ENCODE data around the gene ZNF516. TPM values are rescaled to one million over a fixed set of nuclear protein-coding genes. Genes with fewer than 3 reads are reported as not detected.

Gene ZNF516
- total RNA-seq, 1 experiment from 2014 or later = 25.5 TPM

DNA sequence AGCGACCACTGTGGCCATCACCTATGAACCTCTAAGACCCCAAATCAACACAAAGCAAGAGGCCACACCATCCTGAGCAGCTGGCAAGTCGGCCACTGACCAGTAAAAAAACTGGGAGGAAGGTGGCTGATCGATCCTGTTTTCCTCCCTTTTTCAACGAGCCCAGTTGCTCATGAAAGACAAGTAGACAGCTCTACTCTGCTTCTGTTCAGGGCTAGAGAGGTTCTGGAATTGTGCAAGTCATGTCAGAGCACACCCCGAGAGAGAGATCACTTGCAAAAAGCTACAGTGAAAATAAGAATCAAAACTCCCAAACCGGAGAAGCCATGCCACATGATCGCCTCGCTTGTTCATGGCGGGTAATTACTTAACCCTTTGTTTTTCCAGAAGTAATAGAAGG, 34.6 kb downstream of the ZNF516 start:
- Histone ChIP-seq H3K4me1 (no peaks in the 10 kb centered on the region), H3K27me3 (replicated peaks; ENCODE audit: control insufficient read depth, insufficient read depth, low read length) (no peaks in the 10 kb centered on the region), H3K4me3 (ENCODE audit: low read depth, low read length) (no peak overlapping the region), H3K9me3 (no peaks in the 10 kb centered on the region), H3K36me3 (ENCODE audit: control insufficient read depth, insufficient read depth, low read length) (no peaks in the 10 kb centered on the region)
- Mint-ChIP-seq H3K4me1 (ENCODE audit: low read depth, unreplicated experiment) (no peaks in the 10 kb centered on the region), H3K4me3 (ENCODE audit: unreplicated experiment) (no peak overlapping the region), H3K9me3 (ENCODE audit: unreplicated experiment) (no peaks in the 10 kb centered on the region), H3K36me3 (ENCODE audit: insufficient read depth, unreplicated experiment) (no peaks in the 10 kb centered on the region), H3K27me3 (ENCODE audit: insufficient read depth, unreplicated experiment) (no peaks in the 10 kb centered on the region), H3K27ac (ENCODE audit: unreplicated experiment) (no peak overlapping the region)
- TF ChIP-seq, protein P1, sequence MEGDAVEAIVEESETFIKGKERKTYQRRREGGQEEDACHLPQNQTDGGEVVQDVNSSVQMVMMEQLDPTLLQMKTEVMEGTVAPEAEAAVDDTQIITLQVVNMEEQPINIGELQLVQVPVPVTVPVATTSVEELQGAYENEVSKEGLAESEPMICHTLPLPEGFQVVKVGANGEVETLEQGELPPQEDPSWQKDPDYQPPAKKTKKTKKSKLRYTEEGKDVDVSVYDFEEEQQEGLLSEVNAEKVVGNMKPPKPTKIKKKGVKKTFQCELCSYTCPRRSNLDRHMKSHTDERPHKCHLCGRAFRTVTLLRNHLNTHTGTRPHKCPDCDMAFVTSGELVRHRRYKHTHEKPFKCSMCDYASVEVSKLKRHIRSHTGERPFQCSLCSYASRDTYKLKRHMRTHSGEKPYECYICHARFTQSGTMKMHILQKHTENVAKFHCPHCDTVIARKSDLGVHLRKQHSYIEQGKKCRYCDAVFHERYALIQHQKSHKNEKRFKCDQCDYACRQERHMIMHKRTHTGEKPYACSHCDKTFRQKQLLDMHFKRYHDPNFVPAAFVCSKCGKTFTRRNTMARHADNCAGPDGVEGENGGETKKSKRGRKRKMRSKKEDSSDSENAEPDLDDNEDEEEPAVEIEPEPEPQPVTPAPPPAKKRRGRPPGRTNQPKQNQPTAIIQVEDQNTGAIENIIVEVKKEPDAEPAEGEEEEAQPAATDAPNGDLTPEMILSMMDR (IDR thresholded peaks at IDR 0.05; ENCODE audit: insufficient read depth in 1 of 2, low read depth in 1 of 2, low read length in 1 of 2, severe bottlenecking in 1 of 2, unreplicated experiment in 1 of 2) = no peak
- DNase-seq = no peak
- ChIA-PET POLR2A (no interaction called here), CTCF (no interaction called here)
- intact Hi-C loops (cut with micrococcal nuclease; ENCODE audit: unreplicated experiment) = no loop called here
- no TSS peak for BruUV-seq (replicated peaks)

- H3K4me1 Mint-ChIP-seq (ENCODE audit: low read depth, unreplicated experiment) = no peaks in the 10 kb centered on the region
- H3K9me3 Mint-ChIP-seq (ENCODE audit: unreplicated experiment) = no peaks in the 10 kb centered on the region
- no peaks in the 10 kb centered on the region for H3K36me3 Mint-ChIP-seq (ENCODE audit: insufficient read depth, unreplicated experiment)
- H3K27ac Mint-ChIP-seq (ENCODE audit: unreplicated experiment) = no peak overlapping the region
- H3K4me3 Mint-ChIP-seq (ENCODE audit: unreplicated experiment) = no peak overlapping the region
- no peaks in the 10 kb centered on the region for H3K36me3 ChIP-seq (ENCODE audit: control insufficient read depth, insufficient read depth, low read length)
- POLR2A ChIA-PET = no interaction called here
- TF ChIP-seq, protein P1 (IDR thresholded peaks at IDR 0.05; ENCODE audit: insufficient read depth in 1 of 2, low read depth in 1 of 2, low read length in 1 of 2, severe bottlenecking in 1 of 2, unreplicated experiment in 1 of 2) = no peak
- DNase-seq = no peak
- no peaks in the 10 kb centered on the region for H3K27me3 Mint-ChIP-seq (ENCODE audit: insufficient read depth, unreplicated experiment)
- CTCF ChIA-PET = no interaction called here
- BruUV-seq (replicated peaks) = no TSS peak
- H3K4me1 ChIP-seq = no peaks in the 10 kb centered on the region
- H3K4me3 ChIP-seq (ENCODE audit: low read depth, low read length) = no peak overlapping the region
- H3K27me3 ChIP-seq (replicated peaks; ENCODE audit: control insufficient read depth, insufficient read depth, low read length) = no peaks in the 10 kb centered on the region
- intact Hi-C loops (cut with micrococcal nuclease; ENCODE audit: unreplicated experiment) = no loop called here
- no peaks in the 10 kb centered on the region for H3K9me3 ChIP-seq
Measured at GRCh38 chr18:76459687-76460350, 35.2 kb downstream of the ZNF516 start.

DNA sequence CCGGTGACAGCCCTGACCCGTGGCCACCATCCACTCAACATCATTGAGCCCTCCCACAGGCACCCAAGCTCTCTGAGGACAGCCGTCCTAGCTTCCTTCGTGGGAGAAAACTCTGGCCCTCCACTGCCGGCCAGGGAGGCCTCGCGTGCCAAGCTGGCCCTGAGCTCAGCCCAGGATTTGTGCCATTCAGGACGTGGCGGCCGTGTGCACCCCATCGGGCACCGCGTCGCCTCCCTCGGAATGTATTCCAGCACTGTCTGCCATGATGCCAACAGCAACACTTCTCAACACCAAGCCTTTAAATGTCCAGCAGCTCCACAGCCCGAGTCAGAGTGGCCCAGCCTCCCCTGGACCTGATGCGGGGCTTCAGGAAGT, 35.7 kb downstream of the ZNF516 start:
- intact Hi-C loops (cut with micrococcal nuclease; ENCODE audit: unreplicated experiment) = no loop called here
- no TSS peak for BruUV-seq (replicated peaks)
- no peak overlapping the region for H3K27ac Mint-ChIP-seq (ENCODE audit: unreplicated experiment)

More for the DNA sequence above, 35.7 kb downstream of the ZNF516 start:
- DNase-seq = no peak
- Histone ChIP-seq H3K36me3 (ENCODE audit: control insufficient read depth, insufficient read depth, low read length) (no peaks in the 10 kb centered on the region), H3K27me3 (replicated peaks; ENCODE audit: control insufficient read depth, insufficient read depth, low read length) (no peaks in the 10 kb centered on the region), H3K9me3 (no peaks in the 10 kb centered on the region), H3K4me1 (peaks cover under 1% of the 10 kb centered on the region; the same call in 1 of the 2 replicates), H3K4me3 (ENCODE audit: low read depth, low read length) (no peak overlapping the region)
- CTCF ChIA-PET = no interaction called here
- no peaks in the 10 kb centered on the region for H3K27me3 Mint-ChIP-seq (ENCODE audit: insufficient read depth, unreplicated experiment)
- no peaks in the 10 kb centered on the region for H3K36me3 Mint-ChIP-seq (ENCODE audit: insufficient read depth, unreplicated experiment)
- no peaks in the 10 kb centered on the region for H3K4me1 Mint-ChIP-seq (ENCODE audit: low read depth, unreplicated experiment)
- H3K4me3 Mint-ChIP-seq (ENCODE audit: unreplicated experiment) = no peak overlapping the region
- POLR2A ChIA-PET = no interaction called here
- TF ChIP-seq, protein P1 (IDR thresholded peaks at IDR 0.05; ENCODE audit: insufficient read depth in 1 of 2, low read depth in 1 of 2, low read length in 1 of 2, severe bottlenecking in 1 of 2, unreplicated experiment in 1 of 2) = no peak
- H3K9me3 Mint-ChIP-seq (ENCODE audit: unreplicated experiment) = no peaks in the 10 kb centered on the region

All from Caco-2 (cell line).